H1 (cell line): Measurements from ENCODE around the gene HTR2C. TPM values are rescaled to one million over a fixed set of nuclear protein-coding genes. Genes with fewer than 3 reads are reported as not detected.
"Not testable (repeated sequence)": the region's sequence is repeated elsewhere in the genome, so short reads cannot be mapped to it uniquely, and the experiment has no call there.

ENCODE experiments used
- CTCF ChIA-PET: fragments of 300-600 bp; sonication (Branson Sonifier 250); formaldehyde crosslinking; loops from one replicate; lab custom pipeline; 2021; ENCODE audit not compliant: partially characterized antibody; lab: Charles Lee
- POLR2A ChIA-PET: fragments of 300-600 bp; sonication (Branson Sonifier 250); formaldehyde crosslinking; loops from one replicate; lab custom pipeline; 2021; ENCODE audit warnings: inconsistent platforms; ENCODE audit not compliant: partially characterized antibody; lab: Charles Lee
- DNase-seq, 2 experiments: peaks; one replicate each; pipeline versions ENCODE4 v3.0.0 to v3.0.0-alpha.2; 2010 to 2022; ENCODE audit warnings: low spot score in 2 of 2, low read depth in 1 of 2, mixed read lengths in 1 of 2
- FAIRE-seq: peaks from 2 replicates; lab custom pipeline; 2011; peaks lifted over from hg19 to GRCh38; lab: Jason Lieb, UNC
- H2AFZ ChIP-seq: 2 replicates; pipeline ENCODE4 v1.8.1; 2012; ENCODE audit warnings: low read length, inconsistent platforms
- H2AK5ac ChIP-seq: 2 replicates; pipeline ENCODE4 v1.6.1; 2013; ENCODE audit warnings: low read depth, low read length
- H2BK120ac ChIP-seq: replicated peaks from 2 replicates; pipeline ENCODE3; 2013; ENCODE audit warnings: low read depth, low read length, inconsistent platforms
- H2BK12ac ChIP-seq: 2 replicates; pipeline ENCODE4 v1.6.1; 2013; ENCODE audit warnings: low read depth, low read length
- H2BK15ac ChIP-seq: 2 replicates; pipeline ENCODE4 v1.6.1; 2013; ENCODE audit warnings: low read length
- H2BK20ac ChIP-seq: 2 replicates; pipeline ENCODE4 v1.6.1; 2013; ENCODE audit warnings: low read length
- H2BK5ac ChIP-seq: 2 replicates; pipeline ENCODE4 v1.6.1; 2013; ENCODE audit warnings: low read depth, low read length
- H3K14ac ChIP-seq: 2 replicates; pipeline ENCODE4 v1.6.1; 2013; ENCODE audit warnings: inconsistent platforms; ENCODE audit not compliant: insufficient read length
- H3K18ac ChIP-seq: 2 replicates; pipeline ENCODE4 v1.6.1; 2013; ENCODE audit warnings: low read length; ENCODE audit errors: extremely low read depth
- H3K23ac ChIP-seq: 2 replicates; pipeline ENCODE4 v1.6.1; 2013; ENCODE audit warnings: inconsistent platforms; ENCODE audit not compliant: insufficient read length
- H3K23me2 ChIP-seq: 2 replicates; pipeline ENCODE4 v1.6.1; 2013; ENCODE audit warnings: low read depth, low read length
- H3K27ac ChIP-seq: 2 replicates; pipeline ENCODE4 v1.6.1; 2011; ENCODE audit warnings: low read depth, low read length, inconsistent platforms
- H3K27me3 ChIP-seq, 4 experiments: replicated peaks in 1 of 4; 1 replicate in 1 of 4; 2 replicates in 3 of 4; pipeline versions ENCODE4 v1.6.1 to v1.8.1; 2011 to 2013; ENCODE audit warnings: low read length in 3 of 4, mild to moderate bottlenecking in 3 of 4, inconsistent platforms in 2 of 4, mixed read lengths in 2 of 4, moderate library complexity in 1 of 4; ENCODE audit not compliant: control insufficient read depth in 3 of 4, insufficient read depth in 3 of 4; ENCODE audit errors: extremely low read depth in 1 of 4
- H3K36me3 ChIP-seq, 4 experiments: 2 replicates each; pipeline versions ENCODE4 v1.6.1 to v1.8.1; 2011 to 2013; ENCODE audit warnings: mild to moderate bottlenecking in 4 of 4, low read length in 3 of 4, moderate library complexity in 2 of 4, control low read depth in 1 of 4, inconsistent platforms in 1 of 4; ENCODE audit not compliant: insufficient read depth in 4 of 4, control insufficient read depth in 2 of 4
- H3K4ac ChIP-seq: replicated peaks from 2 replicates; pipeline ENCODE3; 2013; ENCODE audit warnings: low read length, low read depth, mixed read lengths, inconsistent platforms; ENCODE audit not compliant: insufficient read length
- H3K4me1 ChIP-seq, 4 experiments: replicated peaks in 1 of 4; 1 replicate in 1 of 4; 2 replicates in 3 of 4; pipeline versions ENCODE4 v1.6.1 to v1.8.1; 2011 to 2013; ENCODE audit warnings: low read length in 3 of 4, inconsistent platforms in 2 of 4, mixed read lengths in 1 of 4; ENCODE audit not compliant: insufficient read depth in 4 of 4, control insufficient read depth in 3 of 4
- H3K4me2 ChIP-seq, 2 experiments: 2 replicates each; pipeline versions ENCODE4 v1.6.1 to v1.8.1; 2011 to 2013; ENCODE audit warnings: low read depth in 2 of 2, low read length in 2 of 2, control low read depth in 1 of 2, inconsistent platforms in 1 of 2, mild to moderate bottlenecking in 1 of 2; ENCODE audit not compliant: insufficient read depth in 1 of 2
- H3K4me3 ChIP-seq, 4 experiments: fragments of 200-600, 300-600 bp in 1 of 4; sonication (generic), shearing (Covaris generic), sonication (Bioruptor Twin) in 1 of 4; 2 replicates each; pipeline versions ENCODE4 v1.5.1 to v1.8.1; 2011 to 2016; ENCODE audit warnings: low read length in 4 of 4, low read depth in 3 of 4, control low read depth in 2 of 4, inconsistent platforms in 2 of 4, mild to moderate bottlenecking in 2 of 4, mixed read lengths in 1 of 4, moderate library complexity in 1 of 4; ENCODE audit not compliant: insufficient read depth in 2 of 4; ENCODE audit errors: extremely low read depth in 1 of 4
- H3K56ac ChIP-seq: replicated peaks from 2 replicates; pipeline ENCODE3; 2013; ENCODE audit warnings: low read depth, mild to moderate bottlenecking, mixed read lengths, low read length, inconsistent platforms; ENCODE audit not compliant: insufficient read length
- H3K79me1 ChIP-seq: 2 replicates; pipeline ENCODE4 v1.6.1; 2013; ENCODE audit warnings: low read depth, low read length, control low read depth
- H3K79me2 ChIP-seq, 2 experiments: 2 replicates each; pipeline versions ENCODE4 v1.6.1 to v1.8.1; 2012 to 2013; ENCODE audit warnings: low read length in 2 of 2, mild to moderate bottlenecking in 2 of 2, inconsistent platforms in 1 of 2; ENCODE audit not compliant: insufficient read depth in 2 of 2, control insufficient read depth in 1 of 2
- H3K9ac ChIP-seq, 4 experiments: replicated peaks in 1 of 4; 1 replicate in 1 of 4; 2 replicates in 3 of 4; pipeline versions ENCODE4 v1.6.1 to v1.8.1; 2011 to 2013; ENCODE audit warnings: low read depth in 3 of 4, low read length in 3 of 4, control low read depth in 2 of 4, mild to moderate bottlenecking in 2 of 4, moderate library complexity in 2 of 4, inconsistent platforms in 1 of 4; ENCODE audit errors: extremely low read depth in 1 of 4
- H3K9me3 ChIP-seq, 2 experiments: 2 replicates each; pipeline versions ENCODE4 v1.6.1 to v1.8.1; 2012 to 2013; ENCODE audit warnings: mild to moderate bottlenecking in 2 of 2, moderate library complexity in 2 of 2, control low read depth in 1 of 2, inconsistent platforms in 1 of 2, low read depth in 1 of 2, low read length in 1 of 2, mixed read lengths in 1 of 2; ENCODE audit not compliant: insufficient read depth in 2 of 2
- H4K20me1 ChIP-seq, 2 experiments: replicated peaks in 1 of 2; 2 replicates each; pipeline versions ENCODE3 to v1.8.1; 2011 to 2013; ENCODE audit warnings: inconsistent platforms in 2 of 2, low read length in 2 of 2, mild to moderate bottlenecking in 1 of 2; ENCODE audit not compliant: insufficient read depth in 2 of 2, control insufficient read depth in 1 of 2
- H4K5ac ChIP-seq: 2 replicates; pipeline ENCODE4 v1.6.1; 2013; ENCODE audit warnings: low read length, low read depth, mixed read lengths, inconsistent platforms; ENCODE audit not compliant: insufficient read length
- H4K8ac ChIP-seq: 2 replicates; pipeline ENCODE4 v1.8.0; 2013; ENCODE audit warnings: mild to moderate bottlenecking, moderate library complexity, low read length, inconsistent platforms; ENCODE audit not compliant: insufficient read depth; ENCODE audit errors: extremely low read depth
- H4K91ac ChIP-seq: replicated peaks from 2 replicates; pipeline ENCODE3; 2013; ENCODE audit warnings: low read length, mixed read lengths, inconsistent platforms; ENCODE audit not compliant: insufficient read length
- ATF2 ChIP-seq: IDR thresholded peaks from 2 replicates; pipeline ENCODE4 v1.6.1; 2012; ENCODE audit warnings: low read length, inconsistent platforms
- WGBS, 2 experiments: shearing (Covaris generic) in 1 of 2; methylation state at CpG; one replicate each; pipeline versions ENCODE4 v1.1.6 to v1.1.7; 2013 to 2015; ENCODE audit warnings: low lambda C conversion rate in 2 of 2, mixed read lengths in 2 of 2, inconsistent platforms in 1 of 2, low coverage in 1 of 2, missing lambda C conversion rate in 1 of 2; ENCODE audit not compliant: insufficient replicate concordance in 2 of 2, insufficient coverage in 1 of 2, insufficient read length in 1 of 2; ENCODE audit errors: extremely low coverage in 1 of 2, missing lambda C conversion rate in 1 of 2; 5-methylcytosine and 5-hydroxymethylcytosine counted together
- polyA plus RNA-seq, 7 experiments: library from polyadenylated mRNA; depleted of rRNA in 3 of 7; stranded (reverse) in 5 of 7; unstranded in 2 of 7; fragments of >200 nt in 5 of 7; fragments of 200-250 nt in 2 of 7; gene quantifications; 1 replicate in 5 of 7; 2 replicates in 1 of 7; 4 replicates in 1 of 7; pipeline versions ENCODE4 v1.2.1 to v1.2.3, GENCODE V29; 2011 to 2013; ENCODE audit warnings: missing spikeins in 2 of 7, mixed read lengths in 2 of 7
- total RNA-seq: library from RNA; stranded (reverse); fragmentation: NEBNext Ultra II Directional; extraction: Animal tissue kit (Norgen Biotek cat#: 25700); gene quantifications from 2 replicates; pipeline ENCODE4 v1.2.1, GENCODE V29; 2021

Gene HTR2C
- total and polyA plus RNA-seq, 2 of the 8 experiments (the other 6 are each of a cell fraction or from before 2014, with no cell fraction given): 1.7 to 2.0 TPM

GRCh38 chrX:114675365-114675764 is 91.5 kb downstream of the HTR2C start (continued):
- TF ChIP-seq ATF2: no peak

GRCh38 chrX:114700533-114700932 is 116.6 kb downstream of the HTR2C start:
- CTCF ChIA-PET, FAIRE-seq: not testable (repeated sequence)

More at GRCh38 chrX:114700533-114700932, 116.6 kb downstream of the HTR2C start:
- H3K9ac ChIP-seq, H4K8ac ChIP-seq, H3K79me1 ChIP-seq, H2BK120ac ChIP-seq, H2BK5ac ChIP-seq, H3K56ac ChIP-seq, H3K79me2 ChIP-seq, H3K9me3 ChIP-seq, H3K4ac ChIP-seq, H3K23ac ChIP-seq, H3K18ac ChIP-seq, H3K27me3 ChIP-seq, H2BK15ac ChIP-seq, DNase-seq, H2BK12ac ChIP-seq, H3K27ac ChIP-seq, H2AK5ac ChIP-seq, H4K5ac ChIP-seq, H3K4me1 ChIP-seq, POLR2A ChIA-PET, H3K36me3 ChIP-seq, H3K4me3 ChIP-seq, H4K20me1 ChIP-seq, H2BK20ac ChIP-seq, H2AFZ ChIP-seq, H3K23me2 ChIP-seq, H4K91ac ChIP-seq, H3K14ac ChIP-seq, H3K4me2 ChIP-seq: not testable (repeated sequence)
- 83% methylated on average over 6 of the region's 17 CpGs; no CpG with 5 or more reads in 1 of the 2 experiments for WGBS, 2 experiments
